GM21360 (cell line): ENCODE data around the gene ATP11A.
"Not testable (repeated sequence)": the region's sequence is repeated elsewhere in the genome, so short reads cannot be mapped to it uniquely, and the experiment has no call there.

Experiments
- ATAC-seq: cut with Tn5 transposase; IDR thresholded peaks from one replicate; pipeline ENCODE4 v1.9.1; 2021; ENCODE audit warnings: mild to moderate bottlenecking, moderate library complexity; ENCODE audit not compliant: unreplicated experiment

ATP11A gene

DNA sequence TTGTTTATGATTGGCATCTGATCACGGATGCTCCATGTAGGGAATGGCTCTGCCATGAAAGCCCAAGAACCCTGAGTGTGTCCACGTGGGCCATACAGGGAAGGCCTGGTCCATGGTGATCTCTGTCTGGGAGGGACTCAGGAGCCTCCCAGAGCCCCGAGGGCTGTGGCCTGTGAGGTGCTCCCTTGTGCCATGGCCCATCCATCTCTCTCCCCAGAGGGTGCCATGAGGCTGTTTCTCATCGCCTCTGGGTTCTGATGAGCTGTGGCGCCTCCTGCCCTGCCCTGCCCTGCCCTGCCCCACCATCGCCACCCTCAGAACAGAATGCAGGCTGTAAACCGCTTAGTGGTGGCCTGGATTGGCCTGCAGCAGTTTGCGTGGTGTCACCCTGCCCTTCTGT lies 83.1 kb downstream of the ATP11A start:
- ATAC-seq, result no peak

DNA sequence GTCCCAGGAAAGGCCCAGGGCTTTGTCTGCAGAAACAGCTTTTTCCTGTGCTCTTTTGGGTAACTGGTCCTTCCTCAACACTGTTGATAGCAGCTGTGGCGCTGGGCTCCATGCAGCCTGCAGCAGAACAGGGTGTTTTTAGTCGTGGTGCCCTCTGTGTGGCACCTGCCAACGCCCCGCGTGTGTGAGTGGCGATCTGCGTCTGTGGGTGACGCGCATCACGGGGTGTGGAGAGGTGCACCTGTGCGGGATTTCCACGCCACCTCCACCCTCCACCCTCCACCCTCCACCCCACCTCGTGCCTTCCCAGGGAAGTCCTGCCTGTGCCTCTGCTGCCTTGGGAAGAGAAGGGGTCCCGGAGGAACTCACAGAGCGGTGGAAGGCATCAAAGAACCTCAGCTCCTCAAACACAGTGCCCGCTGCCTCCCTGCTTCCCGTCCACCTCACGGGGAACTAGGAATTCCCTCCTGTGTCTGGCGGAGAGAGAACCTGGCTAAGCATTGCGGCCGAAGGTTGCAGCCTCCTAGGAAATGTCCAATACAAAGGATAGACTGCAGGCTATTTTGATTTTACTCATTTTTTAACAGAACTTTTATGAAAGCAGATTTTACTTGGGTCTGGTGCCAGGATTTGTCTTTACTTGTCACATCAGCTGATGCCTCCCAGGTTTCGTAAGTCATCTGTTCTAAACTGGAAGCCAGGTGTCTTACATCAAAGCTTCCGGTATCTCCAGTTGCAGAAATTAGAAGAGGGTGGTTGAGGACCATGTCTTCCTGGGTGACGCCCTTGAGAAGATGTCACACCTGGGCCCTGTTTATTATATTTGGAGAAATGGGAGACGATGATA lies 84.0 kb downstream of the ATP11A start:
- ATAC-seq, result no peak

DNA sequence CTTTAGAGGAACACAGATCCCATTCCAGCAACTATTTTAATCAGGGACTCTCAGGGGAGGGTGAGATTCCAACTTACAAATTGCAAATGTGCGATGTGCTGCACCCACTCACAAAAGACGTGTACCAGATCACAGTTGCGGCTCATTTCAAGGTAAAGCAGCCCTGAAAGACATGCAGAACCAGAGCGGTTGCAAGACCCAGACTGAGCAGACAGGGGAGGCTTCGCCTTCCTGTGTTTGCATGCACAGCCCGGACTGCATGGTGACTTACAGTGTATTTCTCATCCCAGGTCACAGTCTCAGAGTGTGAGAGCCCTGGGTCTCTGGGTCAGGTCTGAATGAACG lies 84.6 kb downstream of the ATP11A start:
- no peak for ATAC-seq

DNA sequence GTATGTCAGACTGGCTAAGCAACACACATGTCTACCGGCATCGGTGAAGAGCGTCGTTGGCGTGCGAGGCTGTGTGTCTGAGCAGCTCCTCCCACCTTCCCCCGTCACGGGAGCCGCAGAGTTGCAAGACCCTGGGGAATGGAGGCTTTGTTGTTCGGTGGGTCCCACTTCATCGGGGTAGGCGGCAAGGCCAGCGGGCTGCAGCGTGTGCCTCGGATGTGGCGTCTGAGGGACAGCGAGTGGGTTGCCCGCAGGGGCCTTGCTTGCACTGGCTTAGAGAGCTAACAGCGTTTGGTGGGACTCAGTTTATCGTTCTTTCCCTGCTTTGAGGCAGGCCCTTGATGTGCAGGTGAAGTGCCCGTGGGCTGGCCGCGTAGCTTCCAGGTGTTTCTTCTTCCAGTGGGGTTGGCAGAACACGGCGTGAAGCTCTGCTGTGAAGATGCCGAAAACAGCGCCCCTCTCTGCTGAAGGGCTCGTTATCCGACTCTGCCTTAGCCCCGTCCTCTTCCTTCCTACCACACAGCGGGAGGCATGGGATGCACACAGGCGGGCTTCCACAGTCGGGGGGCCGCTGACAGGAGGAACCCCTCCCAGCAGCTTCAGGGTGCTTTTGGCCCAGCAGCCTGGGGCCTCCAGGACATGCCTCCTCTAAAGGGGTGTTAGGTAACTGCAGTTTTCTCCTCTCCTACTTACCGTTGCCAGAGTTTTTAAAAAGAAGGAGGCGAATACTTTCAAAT lies 85.2 kb downstream of the ATP11A start:
- no peak for ATAC-seq

DNA sequence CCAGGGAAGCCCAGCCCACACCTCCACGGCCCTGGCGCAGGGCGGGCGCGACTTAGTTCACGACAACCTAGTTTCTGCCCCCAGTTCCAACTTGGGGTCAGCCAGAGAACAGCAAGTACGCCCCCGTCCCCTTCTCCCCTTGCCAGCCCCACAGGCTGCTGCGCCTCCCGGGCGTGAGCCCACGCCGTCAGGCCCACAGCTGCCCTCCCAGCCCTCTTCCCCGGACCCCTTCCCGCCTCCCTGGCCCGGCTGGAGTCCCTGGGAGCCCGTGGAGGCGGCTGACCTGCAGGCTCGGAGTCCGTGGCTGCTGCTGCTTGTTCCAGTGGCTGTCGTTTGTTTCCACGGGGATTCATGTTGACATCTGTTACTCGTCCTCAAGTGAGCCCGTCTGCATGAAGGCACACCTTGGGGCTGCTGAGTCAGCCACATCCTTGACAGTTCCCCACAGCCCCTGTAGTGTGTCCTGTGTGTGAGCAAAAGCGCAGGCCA lies 86.0 kb downstream of the ATP11A start:
- no peak for ATAC-seq

DNA sequence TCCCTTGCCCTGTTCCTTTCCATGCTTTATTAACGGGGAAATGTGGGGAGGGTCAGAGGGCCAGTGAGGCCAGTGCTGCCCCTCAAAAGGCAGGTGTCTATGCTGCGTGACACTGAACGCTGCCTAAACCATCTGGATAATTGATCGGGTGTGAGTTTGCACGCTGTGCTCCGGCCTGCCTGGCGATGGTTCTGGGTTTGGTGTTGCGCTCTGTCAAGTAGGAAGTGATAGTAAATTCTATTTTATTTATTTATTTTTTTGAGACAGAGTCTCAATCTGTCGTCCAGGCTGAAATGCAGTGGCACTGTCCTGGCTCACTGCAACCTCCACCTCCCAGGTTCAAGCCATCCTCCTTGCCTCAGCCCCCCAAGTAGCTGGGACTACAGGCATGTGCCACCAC lies 86.5 kb downstream of the ATP11A start:
- no peak for ATAC-seq

DNA sequence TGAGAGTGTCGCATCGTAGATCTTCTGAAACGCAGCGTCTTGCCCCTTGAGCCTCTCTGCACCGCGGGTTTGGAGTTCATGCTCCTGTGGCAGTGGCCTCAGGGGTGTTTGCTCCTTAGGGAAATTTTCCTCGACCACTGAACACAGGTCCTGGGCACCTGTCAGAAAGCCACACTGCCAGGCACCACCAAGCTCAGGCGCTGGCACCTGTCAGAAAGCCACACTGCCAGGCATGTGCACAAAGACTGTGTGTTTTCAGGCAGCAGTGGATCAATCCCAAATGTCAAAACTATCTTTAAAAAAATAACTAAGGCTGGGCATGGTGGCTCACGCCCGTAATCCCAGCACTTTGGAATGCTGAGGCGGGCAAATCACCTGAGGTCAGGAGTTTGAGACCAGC lies 87.1 kb downstream of the ATP11A start:
- ATAC-seq, result no peak

DNA sequence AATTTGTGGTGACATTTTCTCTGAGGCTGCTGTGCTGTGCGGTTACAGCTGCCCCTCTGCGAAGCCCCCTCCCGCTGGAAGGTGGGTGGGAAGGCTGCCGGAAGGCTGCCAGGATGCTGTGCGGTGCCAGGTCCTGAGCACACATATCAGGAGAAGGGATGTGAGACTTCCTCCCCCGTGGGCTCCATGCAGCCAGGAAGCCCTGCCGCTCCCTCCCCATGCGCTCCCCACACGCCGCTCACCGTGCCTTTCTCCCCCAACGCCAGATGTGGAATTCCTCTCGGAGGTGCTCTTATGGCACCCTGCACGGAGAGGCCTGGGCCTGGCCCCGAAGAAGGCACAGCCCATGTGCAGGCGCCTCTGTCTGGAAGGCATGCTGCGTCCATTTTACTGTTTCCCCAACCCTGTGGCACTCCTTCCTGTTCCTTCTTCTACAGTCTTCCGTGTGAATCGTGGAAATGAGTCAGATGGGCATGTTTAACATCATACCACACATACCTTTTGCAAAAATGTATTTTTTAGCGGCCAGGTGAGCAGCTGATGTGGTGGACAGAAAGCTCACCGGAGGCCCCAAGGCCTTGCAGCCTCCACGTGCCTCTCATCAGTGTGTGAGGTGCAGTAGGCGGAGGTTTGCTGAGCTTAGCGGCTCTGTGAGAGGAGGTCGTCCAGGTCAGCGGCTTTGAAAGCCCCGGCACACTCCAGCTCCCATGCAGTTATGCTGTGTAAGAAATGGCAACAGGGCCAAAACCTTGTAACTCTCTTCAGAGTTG lies 88.0 kb downstream of the ATP11A start:
- no peak for ATAC-seq

DNA sequence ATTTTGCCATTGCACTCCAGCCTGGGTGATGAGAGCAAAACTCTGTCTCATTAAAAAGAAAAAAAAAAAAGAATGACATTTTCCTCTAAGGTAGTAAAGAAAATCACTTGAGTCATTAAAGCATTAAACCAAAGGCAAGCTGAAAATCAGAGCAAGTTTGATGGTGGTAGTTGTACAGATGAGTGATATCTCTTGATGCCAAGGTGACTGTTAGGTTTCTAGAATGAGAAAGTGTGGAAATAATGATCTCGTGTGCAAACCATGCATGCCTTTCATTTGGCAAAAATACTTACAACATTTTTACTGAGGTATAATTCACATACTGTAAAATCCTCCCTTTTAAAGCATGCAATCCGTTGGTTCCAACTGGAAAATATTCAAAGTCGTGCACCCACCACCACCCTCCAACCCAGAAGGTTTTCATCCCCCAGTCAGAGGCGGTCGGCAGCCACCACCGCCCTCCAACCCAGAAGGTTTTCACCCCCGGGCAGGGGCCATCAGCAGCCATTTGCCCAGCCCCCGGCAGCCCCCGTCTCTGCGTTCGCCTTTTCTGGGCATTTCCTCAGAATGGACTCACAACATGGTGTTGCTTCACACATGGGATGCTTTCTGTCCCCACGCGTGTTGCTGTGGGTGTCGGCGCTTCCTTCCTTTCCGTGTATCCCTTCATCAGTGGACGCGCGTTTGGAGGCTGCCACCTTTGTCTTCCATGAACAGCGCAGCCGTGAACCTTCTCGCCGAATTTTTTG lies 90.2 kb downstream of the ATP11A start:
- ATAC-seq, result no peak

DNA sequence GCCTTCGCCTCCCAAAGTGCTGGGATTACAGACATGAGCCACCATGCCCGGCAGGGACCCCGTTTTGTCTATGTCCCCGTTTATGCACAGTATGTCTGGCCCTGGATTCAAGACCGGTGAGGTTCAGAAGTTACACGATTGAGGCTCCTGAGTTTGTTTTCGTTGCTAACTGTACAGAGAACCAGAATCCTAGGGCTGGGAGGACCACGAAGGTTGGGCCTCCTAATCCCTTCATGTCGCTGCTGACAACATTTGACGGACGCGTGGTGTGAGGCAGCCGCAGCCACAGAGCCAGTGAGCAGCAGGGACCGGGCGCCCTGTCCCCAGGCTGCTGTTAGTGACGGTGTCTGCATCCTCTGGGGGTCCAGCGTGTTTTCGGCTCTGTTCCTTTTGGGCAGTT lies 91.4 kb downstream of the ATP11A start:
- no peak for ATAC-seq

DNA sequence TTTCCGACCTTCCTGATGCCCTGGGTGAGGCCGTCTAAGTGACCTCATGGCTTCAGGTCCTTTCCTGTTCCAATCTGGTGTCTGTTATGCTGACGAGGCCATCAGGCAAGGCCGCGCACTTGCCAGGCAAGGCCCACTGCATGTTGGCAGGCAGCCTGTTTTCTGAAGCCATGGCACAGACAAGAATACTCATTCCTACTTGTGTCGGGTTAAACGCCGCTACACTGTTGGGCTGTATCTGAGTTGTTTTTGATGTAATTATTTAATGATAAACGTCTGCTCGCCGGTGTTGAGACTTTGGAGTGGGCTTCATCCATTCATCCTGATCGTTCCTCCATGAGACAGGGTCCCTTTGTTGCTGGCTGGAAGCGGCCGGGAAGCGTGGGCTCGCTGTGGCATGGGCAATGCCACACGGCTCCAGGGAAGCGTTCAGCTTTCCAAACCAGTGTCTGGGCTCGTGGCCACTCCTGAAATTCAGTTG lies 92.1 kb downstream of the ATP11A start:
- no peak for ATAC-seq

DNA sequence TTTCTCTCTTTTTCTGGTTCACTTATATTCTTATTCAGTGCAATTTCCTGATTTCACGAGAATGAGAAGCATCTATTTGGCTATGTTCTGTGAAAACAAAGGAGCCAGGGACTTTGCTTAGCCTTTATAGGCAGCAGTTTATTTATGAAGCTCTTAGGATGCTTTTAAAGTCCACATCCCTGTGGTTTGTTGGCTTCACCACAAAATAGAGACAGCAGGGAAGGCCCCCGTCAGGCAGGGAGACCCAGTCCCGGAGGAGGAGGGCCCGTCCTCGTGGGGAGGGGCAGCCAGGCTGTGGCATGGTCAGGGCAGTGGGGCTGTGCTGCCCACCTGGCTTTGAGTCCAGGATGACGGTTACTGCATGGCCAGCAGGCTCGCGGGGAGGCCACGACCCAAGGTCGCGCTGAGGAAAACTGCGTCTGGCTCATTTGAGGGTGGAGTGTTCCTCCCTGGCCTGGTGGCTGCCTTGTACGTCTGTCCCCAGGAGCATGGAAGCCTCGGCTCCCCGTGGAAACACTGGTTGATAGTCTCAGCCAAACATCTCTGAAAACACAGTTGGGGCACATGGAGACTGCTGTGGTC lies 92.7 kb downstream of the ATP11A start:
- no peak for ATAC-seq

DNA sequence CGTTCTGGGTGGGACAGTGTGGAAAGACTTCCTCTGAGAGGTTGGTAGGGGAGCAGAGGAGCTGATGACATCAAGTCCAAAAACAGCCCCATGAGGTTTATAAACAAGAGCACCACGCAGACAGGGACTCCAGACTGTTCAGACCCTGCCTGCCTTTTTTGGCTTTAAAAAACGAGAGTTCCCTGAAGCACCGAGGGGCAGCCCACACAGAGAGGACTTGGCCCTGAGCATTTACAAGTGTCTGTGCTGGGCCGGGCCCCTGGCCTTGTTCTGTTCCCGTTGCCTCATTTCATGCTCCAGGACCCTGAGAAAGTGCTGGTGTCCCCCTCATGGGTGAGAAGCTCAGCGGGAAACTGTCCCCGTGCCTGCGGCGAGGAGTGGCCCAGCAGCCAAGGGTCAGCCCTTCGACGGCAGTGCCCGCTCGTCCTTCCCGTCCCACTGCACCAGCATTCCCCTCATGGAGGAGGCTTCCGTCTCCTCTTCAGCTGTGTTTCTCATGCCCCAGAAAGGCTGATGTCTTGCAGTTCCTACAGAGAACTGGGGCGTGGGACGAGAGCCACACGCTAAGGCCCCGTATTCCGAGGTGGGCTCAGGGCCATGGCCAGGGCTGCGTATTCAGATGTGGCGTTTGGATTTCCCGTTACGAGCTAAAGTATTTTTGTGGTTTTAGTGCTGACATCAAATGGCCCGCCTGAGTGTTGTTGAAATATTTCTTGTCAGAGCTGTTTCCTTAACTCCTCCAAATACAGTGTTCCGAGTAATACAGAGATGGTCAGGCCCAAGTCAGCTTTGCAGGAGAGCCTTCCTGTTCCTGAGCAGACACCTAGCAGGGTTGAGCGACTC lies 93.5 kb downstream of the ATP11A start:
- no peak for ATAC-seq

DNA sequence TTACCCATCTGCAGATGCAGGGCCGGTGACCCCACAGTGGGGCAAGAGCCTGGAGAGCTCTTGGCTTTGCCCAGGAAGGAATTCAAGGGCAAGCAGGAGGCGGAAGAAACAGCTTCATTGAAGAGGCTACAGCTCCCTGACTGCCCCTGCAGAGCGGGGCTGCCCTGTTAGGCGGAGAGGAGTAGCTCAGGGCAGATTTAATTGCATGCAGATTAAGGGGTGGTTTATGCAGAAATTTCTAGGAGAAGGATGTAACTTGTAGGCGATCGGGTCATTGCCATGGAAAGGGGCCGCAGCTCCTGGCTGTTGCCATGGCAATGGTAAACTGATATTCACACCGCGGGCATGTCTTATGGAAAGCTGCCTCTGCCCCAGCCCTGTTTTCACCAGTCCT lies 94.1 kb downstream of the ATP11A start:
- no peak for ATAC-seq

DNA sequence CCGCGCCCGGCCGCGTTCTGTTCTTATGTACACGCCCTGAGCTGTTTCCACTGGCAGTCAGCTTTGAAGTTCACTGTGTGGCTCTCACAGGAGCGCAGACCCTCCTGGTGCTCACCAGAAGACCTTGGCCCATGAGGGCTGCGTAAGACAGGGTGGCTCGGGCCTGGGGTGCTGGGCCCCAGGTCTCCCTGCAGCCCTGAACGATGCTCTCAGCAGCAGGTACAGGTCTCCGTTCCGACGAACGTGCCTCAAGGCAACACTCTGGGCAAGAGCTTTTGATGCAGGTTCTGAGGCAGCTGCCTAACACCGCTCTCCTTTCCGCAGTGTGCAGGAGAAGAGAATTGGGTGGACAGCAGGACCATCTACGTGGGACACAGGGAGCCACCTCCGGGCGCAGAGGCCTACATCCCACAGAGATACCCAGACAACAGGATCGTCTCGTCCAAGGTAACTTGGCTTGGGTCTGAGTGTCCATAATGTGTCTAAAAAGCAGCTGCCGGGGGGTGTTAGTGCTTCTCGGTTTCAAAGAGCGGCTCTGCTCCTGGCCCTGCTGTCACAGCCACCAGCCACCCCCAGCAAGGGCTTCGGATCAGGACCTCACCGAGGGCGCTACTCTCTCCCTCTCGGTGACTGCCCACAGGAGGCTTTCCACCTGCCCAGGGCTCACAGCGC lies 95.1 kb downstream of the ATP11A start:
- ATAC-seq, result no peak

DNA sequence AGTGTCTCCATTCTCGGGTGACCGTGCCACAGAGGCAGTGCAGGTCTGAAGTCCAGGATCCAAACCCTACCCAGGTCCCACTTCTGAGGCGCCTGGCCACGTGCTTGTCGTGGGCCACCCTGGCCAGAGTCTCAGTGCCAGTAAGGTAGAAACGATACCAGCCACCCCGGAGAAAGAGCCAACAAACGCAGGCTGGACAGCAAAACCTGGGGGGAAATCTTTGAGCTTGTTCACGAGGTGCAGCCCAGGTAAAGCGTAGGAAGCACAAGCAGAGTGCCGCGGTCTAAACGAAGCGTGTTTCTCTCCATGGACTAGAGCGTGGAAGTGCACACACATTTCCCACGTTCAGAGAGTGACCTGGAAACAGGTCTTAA lies 95.6 kb downstream of the ATP11A start:
- no peak for ATAC-seq

DNA sequence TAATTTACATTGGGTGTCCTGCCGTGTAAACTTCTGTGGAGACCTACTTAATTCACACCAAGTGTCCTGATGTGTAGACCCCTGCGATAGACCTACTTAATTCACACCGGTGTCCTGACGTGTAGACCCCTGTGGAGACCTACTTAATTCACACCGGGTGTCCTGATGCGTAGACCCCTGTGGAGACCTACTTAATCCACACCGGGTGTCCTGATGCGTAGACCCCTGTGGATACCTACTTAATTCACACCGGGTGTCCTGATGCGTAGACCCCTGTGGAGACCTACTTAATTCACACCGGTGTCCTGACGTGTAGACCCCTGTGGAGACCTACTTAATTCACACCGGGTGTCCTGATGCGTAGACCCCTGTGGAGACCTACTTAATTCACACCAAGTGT lies 97.0 kb downstream of the ATP11A start:
- not testable (repeated sequence) for ATAC-seq

DNA sequence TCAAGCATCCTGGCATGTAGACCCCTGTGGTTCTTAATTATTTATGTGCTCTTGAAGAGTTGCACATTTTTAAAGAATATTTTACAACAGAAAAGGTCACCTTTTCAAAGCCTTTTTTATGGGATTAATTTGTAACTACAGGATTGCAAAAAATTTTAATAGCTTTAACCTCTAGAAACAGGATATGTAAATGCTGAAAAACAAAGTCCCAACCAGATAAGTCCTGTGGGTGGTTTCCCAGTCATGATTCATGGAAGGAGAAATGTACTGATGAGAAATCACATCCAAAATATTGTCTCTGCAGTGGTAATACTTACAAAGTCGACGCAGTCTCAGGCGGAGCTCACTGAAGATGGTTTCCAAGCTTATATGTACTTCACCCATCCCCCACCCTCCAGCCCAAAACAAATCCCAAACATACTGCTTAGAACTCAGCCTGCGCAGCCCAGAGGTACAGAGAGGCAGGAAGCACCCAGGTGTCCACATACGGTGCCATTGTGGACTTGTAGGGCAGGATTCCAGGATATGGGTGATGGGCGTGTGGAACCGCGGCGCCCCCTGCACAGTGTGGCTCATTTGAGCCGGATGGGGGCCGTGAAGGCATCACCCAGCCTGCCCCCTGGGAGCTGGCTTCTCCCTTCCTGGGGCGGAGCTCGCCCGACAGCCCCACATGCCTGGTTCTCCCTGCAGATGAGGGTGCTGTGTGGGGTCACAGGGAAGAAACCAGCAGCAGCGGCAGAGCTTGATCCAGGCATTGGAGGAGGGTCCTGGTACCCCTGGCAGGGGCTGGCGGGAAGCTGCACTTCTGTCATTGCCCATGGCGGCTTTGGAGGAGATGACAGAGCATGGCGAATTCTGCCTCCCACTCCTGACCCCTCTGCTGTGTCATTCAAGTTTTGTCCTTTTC lies 101.2 kb downstream of the ATP11A start:
- ATAC-seq, result no peak
